ENCODE data around the gene UROC1. TPM values are rescaled to one million over a fixed set of nuclear protein-coding genes. Genes with fewer than 3 reads are reported as not detected.

The UROC1 gene
- polyA plus RNA-seq, 3 donors = 0.09 to 0.29 (median 0.10) TPM

DNA sequence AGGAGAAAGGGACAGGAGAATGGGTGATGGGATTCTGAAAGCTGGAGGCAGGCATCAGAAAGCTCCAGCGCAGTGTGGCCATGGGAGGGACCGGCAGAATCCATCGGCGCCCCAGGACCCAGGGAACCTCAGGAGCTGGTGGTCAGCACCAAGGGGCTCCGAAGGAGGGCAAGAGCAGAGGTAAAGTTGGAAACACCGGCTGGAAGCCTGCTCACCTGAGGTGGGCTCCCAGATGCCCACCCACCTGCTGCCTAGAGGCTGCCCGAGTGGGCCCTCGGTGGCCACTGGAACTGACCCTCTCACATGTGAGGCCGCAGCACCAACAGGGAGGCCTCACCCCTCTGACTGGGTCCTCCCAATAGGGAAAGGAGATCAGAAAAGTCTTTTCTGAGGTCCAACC lies 31.6 kb downstream of the UROC1 start:
- no peak for DNase-seq (ENCODE audit: extremely low read depth in 1 of 11, low read depth in 9 of 11, low spot score in 4 of 11)

DNA sequence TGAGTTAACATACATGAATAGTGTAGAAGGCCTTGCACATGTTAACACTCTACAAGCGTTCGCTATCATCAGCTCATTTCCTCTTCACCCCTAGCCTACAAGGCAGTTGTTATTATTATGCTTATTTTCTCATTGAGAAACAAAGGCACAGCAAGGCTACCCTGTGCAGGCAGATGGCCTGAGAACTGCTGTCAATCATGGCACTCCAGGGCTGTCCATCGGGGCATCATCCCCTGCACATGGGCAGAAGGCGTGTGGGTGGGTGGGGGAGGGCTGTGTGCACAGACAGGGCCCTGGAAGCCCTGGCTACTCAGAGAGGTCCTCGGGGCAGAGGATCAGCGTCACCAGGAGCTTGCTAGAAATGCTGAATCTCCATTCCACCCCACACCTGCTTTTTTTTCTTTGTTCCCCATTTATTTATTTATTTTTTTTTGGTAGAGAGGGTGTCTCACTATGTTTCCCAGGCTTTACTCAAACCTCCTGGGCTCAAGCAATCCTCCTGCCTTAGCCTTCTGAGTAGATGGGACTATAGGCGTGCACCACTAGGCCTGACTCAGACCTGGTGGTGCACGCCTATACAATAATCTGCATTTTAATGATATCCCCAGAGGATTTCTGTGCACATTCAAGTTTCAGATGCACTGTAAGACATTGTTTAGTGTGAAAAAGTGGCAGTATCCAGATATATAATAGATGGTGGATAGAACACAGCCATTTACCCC lies 32.2 kb downstream of the UROC1 start:
- DNase-seq (ENCODE audit: extremely low read depth in 1 of 11, low read depth in 9 of 11, low spot score in 4 of 11) = no peak

DNA sequence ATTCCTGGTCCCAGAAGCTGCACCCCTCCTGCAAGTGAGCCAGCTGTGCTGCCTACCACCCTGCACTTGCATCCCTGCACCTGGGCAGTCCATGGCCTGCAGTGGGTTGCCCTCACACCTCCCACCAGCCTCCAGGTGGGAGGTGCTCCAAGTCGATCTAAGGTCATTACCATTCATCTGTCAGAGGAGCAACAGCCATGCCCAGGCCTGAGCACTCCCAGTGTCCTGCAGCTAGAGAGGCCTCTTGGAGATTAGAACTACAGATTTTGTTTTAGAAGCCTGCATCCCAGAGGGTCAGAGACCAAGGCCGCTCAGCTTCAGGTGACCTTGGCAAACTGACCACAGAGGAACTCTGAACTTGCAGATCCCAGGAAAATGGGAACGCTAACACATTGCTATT lies 32.9 kb downstream of the UROC1 start:
- no peak for DNase-seq (ENCODE audit: extremely low read depth in 1 of 11, low read depth in 9 of 11, low spot score in 4 of 11)

DNA sequence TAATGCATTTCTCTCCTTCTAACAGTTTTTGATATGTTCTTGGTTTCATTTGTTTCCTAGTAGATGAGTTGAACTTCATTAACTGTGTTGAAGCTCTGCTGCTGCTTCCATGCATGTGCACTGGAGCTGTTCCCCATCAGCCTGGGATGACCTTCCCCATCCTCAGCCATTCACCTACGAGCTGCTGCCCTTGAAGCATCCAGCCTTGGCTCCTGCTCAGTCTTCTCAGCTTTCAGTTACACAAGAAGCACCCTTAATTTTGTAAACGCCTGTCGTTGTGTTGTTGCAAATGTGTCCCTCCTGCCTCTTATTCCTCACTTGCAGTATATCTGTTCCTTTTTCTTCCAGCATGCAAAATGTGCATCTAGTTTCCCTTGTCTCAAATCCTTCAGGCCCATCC lies 33.4 kb downstream of the UROC1 start:
- DNase-seq (ENCODE audit: extremely low read depth in 1 of 11, low read depth in 9 of 11, low spot score in 4 of 11) = no peak

DNA sequence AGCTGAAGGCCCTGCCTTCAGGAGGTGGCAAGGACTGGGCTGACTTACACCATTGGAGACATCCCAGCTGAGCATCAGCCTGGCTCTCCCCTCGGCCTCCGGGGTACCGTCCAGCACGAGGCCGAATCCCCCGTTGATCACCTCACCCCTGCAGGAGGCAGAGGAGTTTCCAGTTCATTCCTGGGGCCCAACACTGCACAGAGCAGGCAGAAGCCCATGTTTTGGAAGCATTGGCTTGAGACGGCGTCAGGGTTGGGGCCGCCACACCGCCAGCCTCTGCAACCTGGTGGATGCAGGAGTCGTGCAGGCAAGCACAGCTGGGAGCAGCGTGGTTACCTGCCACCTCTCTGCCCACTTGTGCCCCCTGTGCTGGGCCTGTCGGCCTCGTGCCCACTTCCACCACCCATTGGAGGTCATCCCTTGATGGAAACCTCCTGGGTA lies 34.2 kb downstream of the UROC1 start:
- no peak for DNase-seq (ENCODE audit: extremely low read depth in 1 of 11, low read depth in 9 of 11, low spot score in 4 of 11)

DNA sequence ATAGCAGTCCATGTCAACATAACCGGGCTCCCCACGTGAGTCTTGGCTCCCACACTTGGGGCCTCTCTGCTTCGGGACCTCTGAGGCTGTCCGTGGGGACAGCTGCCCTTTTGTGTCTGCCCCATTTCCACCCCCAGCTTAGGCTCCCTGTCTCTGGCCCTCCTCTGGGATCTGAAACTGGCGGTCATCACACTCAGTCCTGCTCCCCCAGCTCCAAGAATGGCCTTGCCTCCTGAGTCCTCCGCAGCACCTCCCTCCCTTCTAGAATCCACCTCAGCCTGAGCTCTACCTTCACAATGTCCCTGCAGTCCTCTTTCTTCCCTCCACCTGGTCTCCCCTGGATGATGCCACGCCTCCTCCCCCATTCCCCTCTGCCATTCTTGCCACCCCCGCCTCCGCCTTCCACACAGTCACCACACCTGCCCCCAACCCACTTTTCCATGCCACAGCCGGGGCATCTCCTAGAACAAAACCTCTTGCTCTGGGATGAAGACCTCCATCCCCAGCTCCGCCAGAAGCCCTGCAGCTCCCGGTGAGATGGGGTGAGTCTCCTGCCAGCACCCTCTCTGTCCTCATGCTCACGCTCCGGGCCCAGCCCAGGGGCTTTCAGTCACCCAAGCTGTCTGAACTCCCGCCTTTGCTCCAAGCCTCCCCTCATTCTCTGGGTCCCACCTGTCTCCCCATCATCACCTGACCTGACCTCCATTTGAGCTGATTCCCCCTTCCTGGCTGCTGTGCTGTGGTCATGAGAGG lies 34.9 kb downstream of the UROC1 start:
- DNase-seq (ENCODE audit: extremely low read depth in 1 of 11, low read depth in 9 of 11, low spot score in 4 of 11) = no peak

DNA sequence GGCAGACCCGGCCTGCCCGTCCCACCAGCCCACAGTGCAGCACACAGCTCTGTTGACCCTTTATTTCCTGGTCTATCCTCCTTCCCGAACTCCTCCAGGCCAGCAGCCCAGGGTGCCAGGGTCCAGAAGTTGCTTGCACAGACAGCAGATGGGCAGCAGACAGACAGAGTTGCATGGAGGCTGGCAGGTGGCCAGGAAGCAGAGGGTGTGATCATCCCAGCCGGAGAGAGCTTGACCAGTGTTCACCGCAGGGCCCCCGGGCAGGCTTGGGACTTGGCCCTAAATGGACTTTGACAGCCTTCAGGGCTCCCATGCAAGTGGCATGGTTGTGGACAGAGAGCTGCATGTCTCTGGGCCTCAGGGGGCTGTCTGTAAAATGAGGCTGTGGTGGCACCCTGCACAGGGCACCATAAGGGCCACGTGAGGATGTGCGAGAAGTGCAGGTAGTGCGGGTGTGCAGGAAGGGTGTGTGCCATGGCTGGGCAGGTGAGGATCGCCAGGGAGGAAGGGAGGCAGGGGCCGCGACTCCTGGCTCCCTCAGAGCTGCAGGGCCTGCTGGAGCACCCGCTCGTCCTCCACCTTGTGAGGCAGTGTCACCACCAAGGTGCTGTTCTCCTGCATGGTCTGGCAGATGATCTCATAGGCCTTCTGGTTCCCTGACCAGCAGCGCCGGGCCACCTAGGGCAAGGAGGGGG lies 35.6 kb downstream of the UROC1 start:
- no peak for DNase-seq (ENCODE audit: extremely low read depth in 1 of 11, low read depth in 9 of 11, low spot score in 4 of 11)

DNA sequence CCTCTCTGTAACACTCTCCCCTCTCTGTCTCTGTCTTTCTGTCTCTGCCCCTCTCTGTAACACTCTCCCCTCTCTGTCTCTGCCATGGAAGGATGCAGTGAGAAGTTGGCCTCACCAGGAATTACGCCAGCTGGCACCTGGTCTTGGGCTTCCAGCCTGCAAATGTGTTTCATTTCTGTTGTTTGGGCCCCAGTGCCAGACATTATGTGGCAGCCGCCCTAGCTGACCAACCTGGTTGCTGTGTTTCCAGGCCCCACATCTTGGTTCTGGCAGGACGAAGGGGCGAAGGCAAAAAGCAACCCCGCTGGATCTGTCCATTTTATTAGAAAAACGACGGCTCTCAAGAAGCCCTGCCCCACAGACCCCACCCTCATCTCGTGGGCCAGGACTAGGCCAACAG lies 36.7 kb downstream of the UROC1 start:
- DNase-seq (ENCODE audit: extremely low read depth in 1 of 11, low read depth in 9 of 11, low spot score in 4 of 11) = no peak

DNA sequence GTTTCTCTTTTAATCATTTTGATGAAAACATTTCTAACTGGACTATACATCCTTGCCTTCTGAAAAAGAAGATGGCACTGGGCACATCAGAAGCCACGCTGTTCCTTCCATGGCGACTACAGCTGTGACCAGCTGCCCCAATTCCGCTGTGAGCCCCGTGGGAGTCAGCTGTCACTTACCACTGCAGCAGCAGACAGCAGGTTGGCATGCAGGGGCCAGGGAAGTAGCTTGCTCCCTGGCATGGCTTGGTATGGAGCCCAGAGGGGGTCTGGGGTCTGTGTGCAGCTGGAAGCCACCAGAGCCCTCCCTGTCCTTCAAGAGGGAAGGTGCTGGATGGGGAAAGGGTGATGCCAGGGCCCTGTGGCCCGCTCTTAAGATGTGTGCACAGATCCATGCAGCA lies 37.4 kb downstream of the UROC1 start:
- DNase-seq (ENCODE audit: extremely low read depth in 1 of 11, low read depth in 9 of 11, low spot score in 4 of 11) = no peak

DNA sequence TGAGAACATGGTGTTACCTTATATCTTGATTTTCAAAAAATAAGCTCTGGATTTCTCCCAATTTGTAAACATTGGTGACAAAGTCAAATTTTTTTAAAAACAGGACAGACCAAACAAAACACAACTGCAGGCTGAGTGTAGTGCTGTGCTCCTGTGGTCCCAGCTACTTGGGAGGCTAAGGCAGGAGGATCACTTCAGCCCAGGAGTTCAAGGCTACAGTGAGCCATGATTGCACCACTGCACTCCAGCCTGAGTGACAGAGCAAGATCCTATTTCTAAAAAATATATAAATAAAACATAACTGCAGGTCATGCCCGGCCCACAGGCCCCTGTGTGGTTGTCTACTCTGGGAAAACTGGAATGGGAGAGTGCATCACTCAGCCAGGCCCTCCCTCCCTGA lies 37.9 kb downstream of the UROC1 start:
- DNase-seq (ENCODE audit: extremely low read depth in 1 of 11, low read depth in 9 of 11, low spot score in 4 of 11) = no peak

DNA sequence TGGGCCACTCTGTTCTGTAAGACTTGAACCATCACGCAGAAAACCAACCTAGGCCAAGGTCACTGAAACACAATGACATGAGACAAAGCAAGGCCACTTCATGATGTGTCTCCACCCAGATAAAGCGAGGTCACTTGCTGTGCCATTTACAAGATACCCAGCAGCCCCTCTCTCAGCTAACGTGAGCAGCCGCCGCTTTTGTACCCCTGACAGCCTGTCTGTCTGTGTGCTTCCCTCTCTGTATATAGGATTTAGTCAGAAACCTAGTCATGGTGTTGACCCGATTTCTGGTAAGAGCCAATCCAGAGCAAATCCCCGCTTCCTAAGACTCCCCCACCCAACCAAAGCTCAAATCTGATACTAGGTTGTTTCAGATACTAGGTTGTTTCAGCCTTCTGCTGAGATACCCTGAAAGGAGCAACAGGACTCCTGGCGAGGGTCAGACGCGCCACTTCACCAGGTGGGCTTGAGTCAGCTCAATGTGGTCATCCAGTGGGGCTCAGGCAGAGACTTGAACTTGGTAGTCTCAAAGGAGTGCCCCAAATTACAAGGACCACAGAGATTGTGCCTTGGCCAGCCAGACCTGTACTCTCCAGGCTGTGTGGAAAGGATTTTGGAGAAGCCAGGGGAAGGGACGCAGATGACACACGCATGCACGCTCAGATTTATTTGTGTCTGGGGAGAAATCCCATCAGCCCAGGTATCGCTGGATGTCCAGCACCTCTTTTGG lies 38.8 kb downstream of the UROC1 start:
- DNase-seq (ENCODE audit: extremely low read depth in 1 of 11, low read depth in 9 of 11, low spot score in 4 of 11) = no peak

DNA sequence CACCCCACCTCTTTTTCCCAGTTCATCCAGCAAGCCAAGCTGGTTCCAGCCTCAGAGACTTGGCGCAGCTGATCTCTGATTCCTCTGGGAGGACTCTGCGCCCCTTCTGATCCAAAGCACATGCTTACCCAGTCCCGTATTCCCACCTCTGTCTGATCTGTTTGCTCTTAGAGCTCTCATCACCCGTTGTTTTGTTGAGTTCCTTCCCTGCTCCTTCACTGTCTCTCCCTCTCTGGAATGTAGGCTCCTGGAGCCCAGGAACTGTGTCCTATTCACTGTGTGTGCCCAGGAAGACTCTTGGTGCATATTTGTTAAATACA lies 40.6 kb downstream of the UROC1 start:
- no peak for DNase-seq (ENCODE audit: extremely low read depth in 1 of 11, low read depth in 9 of 11, low spot score in 4 of 11)

DNA sequence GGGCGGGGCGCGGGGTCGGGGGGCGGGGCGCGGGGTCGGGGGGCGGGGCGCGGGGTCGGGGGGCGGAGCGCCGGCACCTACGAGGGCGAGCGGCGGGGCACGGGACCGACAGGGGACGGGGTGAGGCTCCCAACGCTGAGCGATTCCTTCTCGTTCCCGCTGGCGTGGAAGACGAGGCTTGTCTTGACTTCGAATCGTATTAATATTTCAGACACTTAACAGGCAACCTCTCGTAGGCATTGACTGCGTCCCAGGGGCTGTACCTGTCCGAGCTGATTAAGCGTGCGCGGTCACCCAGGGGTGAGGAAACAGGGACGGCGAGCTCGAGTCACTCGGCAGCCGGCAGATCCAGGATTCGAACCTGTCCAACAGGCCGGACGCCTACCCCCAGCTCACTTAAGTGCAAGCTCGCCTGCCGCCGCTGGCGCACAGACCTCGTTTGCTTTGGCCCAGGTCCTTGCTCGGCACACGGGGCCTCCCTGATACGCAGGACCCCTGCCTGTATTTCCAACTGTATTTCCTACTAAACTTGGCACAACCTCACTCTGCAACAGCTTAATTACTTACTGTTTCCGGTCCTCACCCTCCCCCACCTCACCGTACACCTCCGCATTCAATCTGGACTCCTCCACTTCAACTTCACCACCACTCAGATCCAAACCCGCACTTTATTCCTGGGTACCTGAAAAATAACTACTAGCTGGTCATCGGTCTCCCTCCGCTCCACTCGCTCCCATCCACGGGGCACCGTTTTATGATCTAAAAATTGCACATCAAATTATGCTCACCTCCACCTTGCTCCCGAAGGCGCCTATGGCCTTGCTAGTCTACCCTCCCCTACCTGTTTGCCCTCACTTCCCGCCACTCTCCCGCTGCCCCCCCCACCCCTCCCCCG lies 41.2 kb downstream of the UROC1 start:
- peak in 8 of 11 donors; percentile 34 to 53 (median 41) for DNase-seq (ENCODE audit: extremely low read depth in 1 of 11, low read depth in 9 of 11, low spot score in 4 of 11)

DNA sequence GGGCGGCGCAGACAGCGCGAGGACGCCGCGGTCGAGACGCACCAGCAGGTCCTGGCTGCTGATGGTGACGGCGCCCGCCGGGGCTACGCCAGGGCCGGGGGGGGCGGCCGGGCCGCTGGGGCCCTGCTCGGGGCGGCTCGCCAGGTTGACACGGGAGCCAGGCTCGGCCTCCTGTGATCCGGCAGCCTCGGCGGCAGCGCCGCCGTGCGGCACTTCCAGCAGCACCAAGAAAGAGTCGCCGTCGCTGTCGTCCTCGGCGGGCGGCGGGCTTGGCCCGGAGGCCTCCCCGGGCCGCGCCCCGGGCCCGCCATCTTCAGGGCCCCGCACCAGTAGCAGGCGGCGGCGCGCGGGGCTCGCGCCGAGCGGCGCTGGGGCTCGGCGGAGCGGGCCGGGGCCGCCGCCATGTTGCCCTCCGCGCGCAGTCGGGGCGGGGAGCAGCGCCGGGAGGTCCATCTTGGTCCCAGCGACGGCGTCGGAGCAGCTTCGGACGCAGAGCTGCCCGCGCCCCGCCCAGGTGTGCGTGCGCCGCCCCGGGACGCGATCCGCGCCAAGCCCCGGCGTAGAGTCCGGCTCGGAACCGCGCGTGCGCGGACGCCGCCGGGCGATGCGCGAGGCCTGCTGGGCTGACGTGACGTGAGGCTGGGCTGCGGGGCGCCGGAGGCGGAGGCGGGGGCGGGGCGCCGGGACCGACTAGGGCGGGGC lies 42.0 kb downstream of the UROC1 start, which contains the start of gene ZXDC:
ZXDC (minus strand) TSS at position 479 of the 702 bp plus-strand sequence; CDS start at position 453, 26 bp downstream.
- peak; percentile 80 to 93 (median 90) for DNase-seq (ENCODE audit: extremely low read depth in 1 of 11, low read depth in 9 of 11, low spot score in 4 of 11)

DNA sequence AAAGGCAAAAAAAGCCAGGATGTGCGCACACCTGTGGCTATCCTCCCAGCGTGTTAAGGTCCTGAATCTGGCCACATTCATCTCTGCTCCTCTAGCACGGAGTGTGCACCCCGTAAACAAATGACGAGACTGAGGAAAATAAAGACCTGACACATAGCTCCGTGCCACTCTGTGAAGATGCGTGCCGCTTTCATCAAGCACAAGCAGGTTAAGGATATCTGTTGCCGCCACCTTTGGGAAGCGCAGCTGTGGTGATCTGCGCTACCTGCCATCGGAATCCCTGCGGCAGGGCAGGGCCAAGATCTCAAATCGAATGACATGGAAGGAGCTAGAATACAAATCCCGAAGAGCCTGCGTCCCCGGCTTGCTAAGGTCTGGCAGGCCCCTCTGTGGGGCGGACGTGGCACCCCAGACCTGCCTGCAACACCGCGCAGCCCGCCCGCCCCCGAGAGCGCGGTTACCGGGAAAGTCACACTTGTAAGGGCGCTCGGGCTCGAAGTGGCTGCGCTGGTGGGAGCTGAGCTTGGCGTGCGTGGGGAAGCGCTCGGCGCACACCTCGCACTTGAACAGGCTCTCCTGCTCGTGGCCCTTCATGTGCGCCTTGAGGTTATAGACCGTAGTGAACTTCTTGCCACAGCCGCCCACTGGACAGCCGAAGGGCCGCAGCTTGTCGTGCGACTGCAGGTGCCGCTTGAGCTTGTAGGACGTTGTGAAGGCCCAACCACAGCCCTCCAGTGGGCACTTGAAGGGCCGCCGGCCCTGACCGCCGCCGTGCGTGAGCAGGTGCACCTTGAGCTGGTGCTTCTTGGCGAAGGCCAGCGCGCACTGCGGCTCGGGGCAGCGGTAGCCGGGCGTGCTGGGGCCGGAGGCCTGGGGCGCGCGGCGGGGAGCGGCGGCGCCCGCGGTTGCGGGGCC lies 42.8 kb downstream of the UROC1 start:
- peak in 2 of 11 donors; percentile 17 to 39 for DNase-seq (ENCODE audit: extremely low read depth in 1 of 11, low read depth in 9 of 11, low spot score in 4 of 11)

DNA sequence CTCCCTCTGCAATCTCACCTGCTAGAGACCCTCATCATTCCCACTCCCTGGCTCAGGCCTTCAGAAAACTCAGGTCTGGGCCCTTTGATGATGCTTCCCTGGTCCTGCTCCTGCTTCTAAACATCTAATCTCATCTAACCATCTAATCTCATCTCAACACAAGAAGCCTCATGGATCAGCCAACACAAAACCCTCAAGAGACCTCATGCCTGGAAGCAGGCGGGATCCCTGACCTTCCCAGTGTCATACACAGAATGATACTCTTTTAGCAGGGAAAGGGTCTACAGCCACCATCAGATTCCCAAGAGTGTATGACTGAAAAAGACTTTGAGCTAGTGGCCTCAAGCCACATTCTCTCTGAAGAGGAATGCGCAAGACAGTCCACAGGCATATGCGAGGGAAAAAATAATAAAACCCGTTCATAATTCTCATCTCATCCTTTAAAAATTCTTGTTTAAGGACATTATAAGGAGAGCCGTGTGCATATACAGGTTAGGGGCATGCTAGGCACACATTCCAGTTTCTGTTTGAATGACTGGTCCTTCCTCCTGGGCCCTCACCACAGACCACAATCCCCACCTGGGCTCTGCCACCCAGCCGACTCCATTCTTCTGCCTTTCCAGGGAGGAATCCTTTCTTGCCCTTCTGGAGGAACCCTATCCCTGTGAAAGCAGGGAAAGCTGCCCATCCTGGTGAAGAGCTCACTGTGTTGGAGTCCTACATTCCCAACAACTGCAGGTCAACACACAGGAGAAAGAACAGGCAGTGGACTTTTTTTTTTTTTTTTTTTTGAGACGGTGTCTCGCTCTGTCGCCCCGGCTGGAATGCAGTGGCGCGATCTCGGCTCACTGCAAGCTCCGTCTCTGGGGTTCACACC lies 44.0 kb downstream of the UROC1 start:
- no peak for DNase-seq (ENCODE audit: extremely low read depth in 1 of 11, low read depth in 9 of 11, low spot score in 4 of 11)
